Spleen (tissue), 11 donors: Measurements from ENCODE around the gene PEX19. TPM values are rescaled to one million over a fixed set of nuclear protein-coding genes. Genes with fewer than 3 reads are reported as not detected.

ENCODE experiments used
- DNase-seq: peaks from one replicate; pipeline ENCODE4 v3.0.0-alpha.2; 2020
- H3K27ac ChIP-seq, 8 donors: fragments of 200-600 bp; sonication (generic) in 7 of 8; 1 replicate in 4 of 8; 2 replicates in 4 of 8; pipeline versions ENCODE4 v1.5.0 to v1.8.0; 2016 to 2021; ENCODE audit warnings: inconsistent platforms in 4 of 8, mild to moderate bottlenecking in 4 of 8, moderate library complexity in 1 of 8
- H3K27me3 ChIP-seq, 7 donors: fragments of 200-600 bp; sonication (generic) in 6 of 7; replicated peaks in 1 of 7; 1 replicate in 4 of 7; 2 replicates in 3 of 7; pipeline versions ENCODE4 v1.5.0 to v1.8.0; 2016 to 2021; ENCODE audit warnings: inconsistent platforms in 3 of 7, mild to moderate bottlenecking in 1 of 7
- H3K36me3 ChIP-seq, 6 donors: fragments of 200-600 bp; sonication (generic) in 5 of 6; 1 replicate in 4 of 6; 2 replicates in 2 of 6; pipeline versions ENCODE4 v1.5.0 to v1.8.0; 2016 to 2021; ENCODE audit warnings: inconsistent platforms in 2 of 6
- H3K4me1 ChIP-seq, 6 donors: fragments of 200-600 bp; sonication (generic) in 5 of 6; 1 replicate in 3 of 6; 2 replicates in 3 of 6; pipeline versions ENCODE4 v1.5.0 to v1.8.0; 2016 to 2021; ENCODE audit warnings: inconsistent platforms in 3 of 6
- H3K4me3 ChIP-seq, 8 donors: fragments of 200-600 bp; sonication (generic) in 7 of 8; 1 replicate in 4 of 8; 2 replicates in 4 of 8; pipeline versions ENCODE4 v1.5.0 to v1.8.0; 2016 to 2021; ENCODE audit warnings: inconsistent platforms in 4 of 8, mild to moderate bottlenecking in 4 of 8, moderate library complexity in 2 of 8
- H3K9me3 ChIP-seq, 8 donors: fragments of 200-600 bp; sonication (generic) in 7 of 8; 1 replicate in 4 of 8; 2 replicates in 4 of 8; pipeline versions ENCODE4 v1.5.0 to v1.8.0; 2016 to 2021; ENCODE audit warnings: inconsistent platforms in 4 of 8
- CTCF ChIP-seq, 11 experiments: fragments of 200-600 bp in 7 of 11; fragments of 450-650 bp in 4 of 11; sonication (generic) in 4 of 11; IDR thresholded peaks in 8 of 11; conservative IDR thresholded peaks in 3 of 11; 1 replicate in 7 of 11; 2 replicates in 4 of 11; pipeline versions ENCODE4 v1.4.0 to v1.8.0; 2016 to 2021; ENCODE audit warnings: antibody characterized with exemption in 11 of 11, inconsistent platforms in 4 of 11, mild to moderate bottlenecking in 1 of 11
- POLR2A ChIP-seq, 3 donors: fragments of 450-650 bp; IDR thresholded peaks; one replicate each; pipeline ENCODE4 v1.5.1; 2017; ENCODE audit warnings: antibody characterized with exemption in 3 of 3, mild to moderate bottlenecking in 1 of 3
- POLR2AphosphoS5 ChIP-seq, 3 donors: sonication (generic); formaldehyde crosslinking; IDR thresholded peaks; one replicate each; pipeline ENCODE4 v1.5.1; 2017; ENCODE audit warnings: antibody characterized with exemption in 3 of 3
- WGBS, 5 donors: extraction: QIAGEN DNeasy Blood & Tissue Kit in 3 of 5; methylation state at CpG; one replicate each; pipeline versions ENCODE4 v1.1.5 to v1.1.7; 2013 to 2018; 5-methylcytosine and 5-hydroxymethylcytosine counted together
- intact Hi-C: fragments of 100-400 bp; cut with DNase I; formaldehyde crosslinking; loops from one replicate; pipeline ENCODE4 v1.15.0; 2023; ENCODE audit warnings: low total_unique reads
- polyA plus RNA-seq, 3 donors: library from polyadenylated mRNA; stranded (reverse); fragments of 200-250 nt; gene quantifications; one replicate each; pipeline ENCODE4 v1.2.1, GENCODE V29; 2013
- total RNA-seq, 7 donors: library from RNA; depleted of rRNA in 3 of 7; stranded (reverse); fragments of >200 nt in 3 of 7; fragmentation: NEBNext Ultra II Directional in 4 of 7; extraction: Animal tissue kit (Norgen Biotek cat#: 25700) in 4 of 7; gene quantifications; one replicate each; pipeline versions ENCODE4 v1.1.0 to v1.2.1, GENCODE V29; 2016 to 2021
- donor health status: healthy with polysubstance abuse.
- donor health status: DM: no; HTN: no; CAD: no; lungs with moderate emphysema.
- donor health status: DM: no; HTN: no; CAD: no.
- donor health status: Bipolar disorder and iron deficiency.
- donor health status: healthy.
- donor health status: DM: no; HTN: no; CAD: no.
- donor health status: DM: yes; HTN: yes; CAD: no.

Gene PEX19
- total and polyA plus RNA-seq, 10 donors = 11.2 to 63.8 (median 49.0) TPM

GRCh38 chr1:160244209-160244608, 40.7 kb downstream of the PEX19 start:
- TF ChIP-seq POLR2AphosphoS5 (IDR thresholded peaks at IDR 0.05) (no peak), POLR2A (IDR thresholded peaks at IDR 0.05) (no peak), CTCF (IDR thresholded peaks at IDR 0.05 in 8 of 11, conservative IDR thresholded peaks at IDR 0.05 in 3 of 11) (no peak)
- no peak overlapping the region for H3K27ac ChIP-seq
- peaks cover 0 to 29% (median 8%) of the 10 kb centered on the region in 6 donors for H3K4me1 ChIP-seq
- DNase-seq = no peak
- H3K27me3 ChIP-seq = no peaks in the 10 kb centered on the region
- H3K4me3 ChIP-seq = no peak overlapping the region
- 81 to 91% (median 85%) methylated on average over 1 of the region's 1 CpG for WGBS, 5 donors
- peaks cover 0 to 75% (median 36%) of the 10 kb centered on the region in 6 donors for H3K36me3 ChIP-seq
- no peaks in the 10 kb centered on the region for H3K9me3 ChIP-seq
- intact Hi-C loops = no loop called here

- Histone ChIP-seq H3K36me3 (peaks cover 0 to 75% (median 40%) of the 10 kb centered on the region in 6 donors), H3K4me3 (no peak overlapping the region), H3K27ac (no peak overlapping the region), H3K9me3 (no peaks in the 10 kb centered on the region), H3K27me3 (no peaks in the 10 kb centered on the region), H3K4me1 (peaks cover 0 to 29% (median 8%) of the 10 kb centered on the region in 6 donors)
- TF ChIP-seq POLR2AphosphoS5 (IDR thresholded peaks at IDR 0.05) (no peak), CTCF (IDR thresholded peaks at IDR 0.05 in 8 of 11, conservative IDR thresholded peaks at IDR 0.05 in 3 of 11) (no peak), POLR2A (IDR thresholded peaks at IDR 0.05) (no peak)
- intact Hi-C loops = no loop called here
- DNase-seq = no peak
These were observed 41.2 kb downstream of the PEX19 start for GRCh38 chr1:160243767-160244166.

GRCh38 chr1:160239582-160240299, 45.2 kb downstream of the PEX19 start:
- H3K9me3 ChIP-seq = no peaks in the 10 kb centered on the region
- DNase-seq = no peak
- no peak overlapping the region for H3K27ac ChIP-seq
- H3K36me3 ChIP-seq = peaks cover 0 to 99% (median 80%) of the 10 kb centered on the region in 6 donors
- intact Hi-C loops = no loop called here
- no peak overlapping the region for H3K4me3 ChIP-seq
- H3K27me3 ChIP-seq = no peaks in the 10 kb centered on the region
- peaks cover 0 to 28% (median 2%) of the 10 kb centered on the region in 6 donors for H3K4me1 ChIP-seq
- WGBS, 5 donors = 93 to 98% (median 97%) methylated on average over 24 of the region's 24 CpGs
- peak in 2 of 3 donors; percentile 31 to 61 for TF ChIP-seq POLR2AphosphoS5 (IDR thresholded peaks at IDR 0.05)
- TF ChIP-seq CTCF (IDR thresholded peaks at IDR 0.05 in 8 of 11, conservative IDR thresholded peaks at IDR 0.05 in 3 of 11) = no peak

- H3K36me3 ChIP-seq = peaks cover 0 to 100% (median 75%) of the 10 kb centered on the region in 6 donors
These were observed 46.5 kb downstream of the PEX19 start for GRCh38 chr1:160238408-160238807.

More at GRCh38 chr1:160238408-160238807, 46.5 kb downstream of the PEX19 start:
- H3K4me1 ChIP-seq = peaks cover 0 to 15% (median 3%) of the 10 kb centered on the region in 6 donors
- no peak overlapping the region for H3K4me3 ChIP-seq
- no peak for DNase-seq
- H3K9me3 ChIP-seq = no peaks in the 10 kb centered on the region
- no peak overlapping the region for H3K27ac ChIP-seq
- WGBS, 5 donors = 63 to 88% (median 82%) methylated on average over 5 of the region's 5 CpGs
- intact Hi-C loops = no loop called here
- no peaks in the 10 kb centered on the region for H3K27me3 ChIP-seq
- TF ChIP-seq POLR2A (IDR thresholded peaks at IDR 0.05) (no peak), POLR2AphosphoS5 (IDR thresholded peaks at IDR 0.05) (no peak), CTCF (IDR thresholded peaks at IDR 0.05 in 8 of 11, conservative IDR thresholded peaks at IDR 0.05 in 3 of 11) (no peak)
